Activated naive CD4-positive, alpha-beta T cell treated with anti-CD3 and anti-CD28 coated beads for 36 hours (primary cell): ENCODE data around the gene GC. TPM values are rescaled to one million over a fixed set of nuclear protein-coding genes. Genes with fewer than 3 reads are reported as not detected.

Experiments
- CTCF ChIA-PET: fragments of 350-600 bp; sonication (Branson Sonifier 250); formaldehyde crosslinking; loops from one replicate; lab custom pipeline; 2021; ENCODE audit warnings: antibody characterized with exemption; lab: Charles Lee
- DNase-seq: peaks from one replicate; pipeline ENCODE4 v3.0.0-alpha.2; 2020
- H3K27ac Mint-ChIP-seq: one replicate; pipeline ENCODE4 v1.8.0; 2021; ENCODE audit warnings: mild to moderate bottlenecking, mixed read lengths
- H3K27me3 Mint-ChIP-seq: one replicate; pipeline ENCODE4 v1.8.0; 2021; ENCODE audit warnings: low read depth, mixed read lengths
- H3K36me3 Mint-ChIP-seq: one replicate; pipeline ENCODE4 v1.8.0; 2021; ENCODE audit warnings: low read depth, mixed read lengths
- H3K4me1 Mint-ChIP-seq: one replicate; pipeline ENCODE4 v1.8.0; 2021; ENCODE audit warnings: low read depth, mixed read lengths
- H3K4me3 Mint-ChIP-seq: one replicate; pipeline ENCODE4 v1.8.0; 2021; ENCODE audit warnings: mild to moderate bottlenecking, moderate library complexity, mixed read lengths
- H3K9me3 Mint-ChIP-seq: one replicate; pipeline ENCODE4 v1.8.0; 2021; ENCODE audit warnings: mixed read lengths
- intact Hi-C: fragments of 100-400 bp; cut with micrococcal nuclease; formaldehyde crosslinking; loops from one replicate; pipeline ENCODE4 v1.15.1; 2023
- total RNA-seq, 2 experiments: library from RNA; stranded (reverse); gene quantifications; one replicate each; pipeline ENCODE4 v1.2.3, GENCODE V29; 2021

GC gene
- total RNA-seq, 2 experiments from 2014 or later: not detected

DNA sequence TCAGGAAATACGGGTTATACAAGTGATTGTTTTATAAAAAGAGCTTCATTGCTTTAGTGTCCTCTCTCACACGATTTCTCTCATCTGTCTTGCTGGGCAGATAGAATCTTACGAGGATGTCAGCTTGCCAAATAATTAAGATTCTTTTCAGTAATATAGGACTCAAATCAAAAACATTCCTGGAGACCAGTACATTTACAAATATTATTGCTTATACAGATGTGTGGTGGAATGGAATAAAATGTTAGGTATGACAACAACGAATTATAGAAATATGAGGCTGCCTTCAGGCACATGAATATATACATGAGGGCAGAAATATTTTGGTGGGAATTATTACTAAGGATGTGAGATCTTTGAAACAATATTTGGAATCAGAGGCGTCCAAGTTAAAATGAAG lies 88.9 kb downstream of the GC start:
- Mint-ChIP-seq H3K4me3 (no peak overlapping the region), H3K4me1 (no peaks in the 10 kb centered on the region), H3K36me3 (no peaks in the 10 kb centered on the region), H3K27me3 (peaks cover 24% of the 10 kb centered on the region), H3K27ac (no peak overlapping the region), H3K9me3 (no peaks in the 10 kb centered on the region)
- CTCF ChIA-PET: no interaction called here
- DNase-seq: no peak
- intact Hi-C loops: no loop called here

DNA sequence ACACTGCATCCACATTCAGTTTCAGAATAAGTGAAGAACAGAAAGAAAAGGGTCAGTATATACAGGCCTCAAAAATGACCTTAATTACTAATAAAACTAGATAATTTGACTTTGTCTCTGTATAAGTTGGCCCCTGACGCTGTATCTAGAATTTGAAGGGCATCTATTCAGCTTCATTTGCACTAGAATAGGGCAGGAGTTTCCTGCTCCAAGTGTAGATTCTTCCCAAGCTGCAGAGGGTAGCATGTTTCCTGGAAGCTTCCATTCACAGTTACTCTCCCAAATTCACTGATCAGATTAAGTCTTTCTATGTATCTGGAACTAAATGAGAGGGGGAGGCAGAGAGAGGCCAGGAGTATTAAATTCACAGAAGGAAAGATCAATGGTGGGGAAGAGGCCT lies 90.9 kb downstream of the GC start:
- DNase-seq: no peak
- H3K4me3 Mint-ChIP-seq: no peak overlapping the region
- H3K36me3 Mint-ChIP-seq: no peaks in the 10 kb centered on the region
- H3K9me3 Mint-ChIP-seq: no peaks in the 10 kb centered on the region
- intact Hi-C loops: no loop called here
- H3K4me1 Mint-ChIP-seq: no peaks in the 10 kb centered on the region
- no peak overlapping the region for H3K27ac Mint-ChIP-seq
- H3K27me3 Mint-ChIP-seq: peaks cover 29% of the 10 kb centered on the region
- CTCF ChIA-PET: interaction anchor here (0.7 kb wide), 1 partner anchor 85 kb away, joined by 3 read pairs; no protein-coding TSS in a partner anchor

DNA sequence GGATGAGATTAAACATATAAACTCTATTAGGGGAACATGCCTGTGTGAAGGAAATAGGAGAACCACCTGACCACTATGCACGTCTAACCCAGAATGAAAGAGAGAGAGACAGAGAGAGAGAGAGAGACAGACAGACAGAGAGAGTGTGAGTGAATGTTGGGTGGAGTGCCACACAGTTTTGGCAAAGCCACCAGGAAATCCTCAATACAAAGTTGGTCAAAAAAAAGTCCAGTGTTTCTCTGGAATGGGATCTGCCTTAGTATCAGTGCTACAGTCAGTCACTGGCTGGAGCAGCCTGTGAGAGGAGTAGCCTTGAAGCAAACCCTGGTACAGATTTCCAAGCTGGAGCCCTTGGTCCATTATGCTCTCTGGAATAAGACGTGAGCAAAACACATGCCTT lies 91.7 kb downstream of the GC start:
- H3K27ac Mint-ChIP-seq: no peak overlapping the region
- no peak for DNase-seq
- intact Hi-C loops: no loop called here
- H3K27me3 Mint-ChIP-seq: peaks cover 26% of the 10 kb centered on the region
- H3K9me3 Mint-ChIP-seq: no peaks in the 10 kb centered on the region
- CTCF ChIA-PET: no interaction called here
- H3K4me1 Mint-ChIP-seq: no peaks in the 10 kb centered on the region
- no peaks in the 10 kb centered on the region for H3K36me3 Mint-ChIP-seq
- H3K4me3 Mint-ChIP-seq: no peak overlapping the region

Other genes with a start within 250 kb of the GC start
- not detected for gene NPFFR2, start 247.9 kb upstream of the GC start, total RNA-seq